8988T (cell line): Measurements from ENCODE around the gene ALG8.

Experiments used
- DNase-seq: peaks from one replicate; pipeline ENCODE4 v3.0.0; 2011

Gene ALG8

GRCh38 chr11:78158987-78159652 is 19.7 kb upstream of the ALG8 start:
- no peak for DNase-seq

GRCh38 chr11:78156127-78156844 is 16.9 kb upstream of the ALG8 start:
- no peak for DNase-seq

- no peak for DNase-seq
Measured at GRCh38 chr11:78151804-78152203, 12.4 kb upstream of the ALG8 start.

GRCh38 chr11:78150754-78151153 is 11.3 kb upstream of the ALG8 start:
- no peak for DNase-seq

GRCh38 chr11:78150346-78150745 is 10.9 kb upstream of the ALG8 start:
- no peak for DNase-seq

GRCh38 chr11:78149646-78150045 is 10.2 kb upstream of the ALG8 start:
- no peak for DNase-seq

GRCh38 chr11:78147807-78148206 is 8.4 kb upstream of the ALG8 start:
- DNase-seq: no peak

GRCh38 chr11:78145511-78146025 is 6.1 kb upstream of the ALG8 start:
- no peak for DNase-seq

GRCh38 chr11:78140392-78141077 is 1.1 kb upstream of the ALG8 start:
- DNase-seq: no peak

GRCh38 chr11:78138694-78139421 is 568 bp downstream of the ALG8 start:
- no peak for DNase-seq

GRCh38 chr11:78138291-78138690 is 1.1 kb downstream of the ALG8 start:
- no peak for DNase-seq

- no peak for DNase-seq
Measured at GRCh38 chr11:78132475-78132874, 7.0 kb downstream of the ALG8 start.

- DNase-seq: no peak
Measured at GRCh38 chr11:78131956-78132355, 7.5 kb downstream of the ALG8 start.

- no peak for DNase-seq
Measured at GRCh38 chr11:78127403-78127802, 12.0 kb downstream of the ALG8 start.

GRCh38 chr11:78112582-78113275 is 26.7 kb downstream of the ALG8 start:
- no peak for DNase-seq

GRCh38 chr11:78111298-78111697 is 28.1 kb downstream of the ALG8 start:
- DNase-seq: no peak

- DNase-seq: no peak
Measured at GRCh38 chr11:78110830-78111229, 28.6 kb downstream of the ALG8 start.

- DNase-seq: no peak
Measured at GRCh38 chr11:78110351-78110750, 29.1 kb downstream of the ALG8 start.

- no peak for DNase-seq
Measured at GRCh38 chr11:78109081-78110015, 30.1 kb downstream of the ALG8 start.

- DNase-seq: no peak
Measured at GRCh38 chr11:78100676-78101472, 38.6 kb downstream of the ALG8 start.

GRCh38 chr11:78100261-78100660 is 39.2 kb downstream of the ALG8 start:
- no peak for DNase-seq
